C4-2B (cell line): Measurements from ENCODE around the gene GABRB1.

Source experiments
- H3K27ac ChIP-seq: fragments of 450-650 bp; 2 replicates; pipeline ENCODE4 v1.5.1; 2017
- ZFX ChIP-seq: fragments of 450-650 bp; IDR thresholded peaks from 2 replicates; pipeline ENCODE4 v1.6.1; 2017
- TF ChIP-seq, protein P1 (sequence below): fragments of 450-650 bp; conservative IDR thresholded peaks from 2 replicates; pipeline ENCODE4 v1.5.1; 2017; ENCODE audit warnings: mild to moderate bottlenecking

GABRB1 gene

DNA sequence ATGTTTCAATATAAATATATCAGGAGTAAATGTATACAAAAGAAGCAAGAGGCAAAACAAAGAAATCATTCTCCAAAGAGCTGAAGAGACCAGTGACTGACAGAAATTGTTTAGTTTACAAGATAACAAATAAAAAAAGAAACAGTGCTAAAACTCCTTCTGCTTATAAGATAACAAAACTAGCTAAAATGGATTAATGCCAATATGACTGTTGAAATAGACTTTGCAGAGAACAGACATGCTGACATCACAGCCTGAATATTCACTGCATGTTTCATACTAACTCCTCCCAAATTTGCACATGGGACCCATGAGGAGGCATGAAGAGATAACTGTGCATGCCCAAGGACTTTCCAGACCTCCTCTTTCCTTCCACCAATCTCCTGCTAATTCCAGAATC is 31.8 kb upstream of the GABRB1 start:
- TF ChIP-seq, protein P1, sequence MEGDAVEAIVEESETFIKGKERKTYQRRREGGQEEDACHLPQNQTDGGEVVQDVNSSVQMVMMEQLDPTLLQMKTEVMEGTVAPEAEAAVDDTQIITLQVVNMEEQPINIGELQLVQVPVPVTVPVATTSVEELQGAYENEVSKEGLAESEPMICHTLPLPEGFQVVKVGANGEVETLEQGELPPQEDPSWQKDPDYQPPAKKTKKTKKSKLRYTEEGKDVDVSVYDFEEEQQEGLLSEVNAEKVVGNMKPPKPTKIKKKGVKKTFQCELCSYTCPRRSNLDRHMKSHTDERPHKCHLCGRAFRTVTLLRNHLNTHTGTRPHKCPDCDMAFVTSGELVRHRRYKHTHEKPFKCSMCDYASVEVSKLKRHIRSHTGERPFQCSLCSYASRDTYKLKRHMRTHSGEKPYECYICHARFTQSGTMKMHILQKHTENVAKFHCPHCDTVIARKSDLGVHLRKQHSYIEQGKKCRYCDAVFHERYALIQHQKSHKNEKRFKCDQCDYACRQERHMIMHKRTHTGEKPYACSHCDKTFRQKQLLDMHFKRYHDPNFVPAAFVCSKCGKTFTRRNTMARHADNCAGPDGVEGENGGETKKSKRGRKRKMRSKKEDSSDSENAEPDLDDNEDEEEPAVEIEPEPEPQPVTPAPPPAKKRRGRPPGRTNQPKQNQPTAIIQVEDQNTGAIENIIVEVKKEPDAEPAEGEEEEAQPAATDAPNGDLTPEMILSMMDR: no peak
- TF ChIP-seq ZFX: no peak
- no peak overlapping the region for H3K27ac ChIP-seq

DNA sequence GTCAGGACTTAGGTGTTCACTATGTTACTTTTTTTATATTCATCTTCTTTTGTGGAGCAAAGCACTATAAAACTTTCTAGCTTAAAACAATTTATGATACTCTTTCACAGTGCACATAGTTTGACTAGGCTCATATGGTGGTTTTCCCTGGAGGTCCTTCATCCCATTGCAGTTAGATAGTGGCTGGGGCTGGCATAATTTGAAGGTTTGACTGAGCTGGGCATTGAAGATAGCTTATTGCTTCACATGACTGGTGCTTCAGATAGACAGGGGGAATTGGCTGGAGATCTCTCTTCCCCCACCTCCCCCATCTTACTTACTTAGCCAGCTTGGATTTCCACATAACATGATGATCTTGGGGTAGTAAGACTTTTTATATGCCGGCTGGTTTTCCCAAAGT is 31.0 kb upstream of the GABRB1 start:
- H3K27ac ChIP-seq: no peak overlapping the region
- TF ChIP-seq, protein P1: no peak
- TF ChIP-seq ZFX: no peak

DNA sequence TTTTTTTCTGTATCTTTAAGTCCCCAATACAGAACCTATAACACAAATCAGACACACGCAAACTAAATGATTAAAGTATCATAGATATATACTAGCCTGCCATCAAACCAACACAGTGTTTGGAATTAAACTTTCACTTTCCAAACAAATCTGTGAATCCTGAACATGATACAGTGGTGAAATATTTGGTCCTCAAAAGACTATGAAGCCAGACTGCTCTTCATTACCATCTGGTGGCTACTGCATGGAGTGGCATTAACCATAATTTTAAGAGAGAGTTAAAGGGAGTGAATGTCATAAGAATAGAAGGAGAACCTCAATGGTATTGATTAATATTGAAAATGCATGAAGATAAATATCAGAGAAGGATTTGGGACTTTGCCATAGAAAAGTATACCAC is 28.8 kb upstream of the GABRB1 start:
- no peak overlapping the region for H3K27ac ChIP-seq

DNA sequence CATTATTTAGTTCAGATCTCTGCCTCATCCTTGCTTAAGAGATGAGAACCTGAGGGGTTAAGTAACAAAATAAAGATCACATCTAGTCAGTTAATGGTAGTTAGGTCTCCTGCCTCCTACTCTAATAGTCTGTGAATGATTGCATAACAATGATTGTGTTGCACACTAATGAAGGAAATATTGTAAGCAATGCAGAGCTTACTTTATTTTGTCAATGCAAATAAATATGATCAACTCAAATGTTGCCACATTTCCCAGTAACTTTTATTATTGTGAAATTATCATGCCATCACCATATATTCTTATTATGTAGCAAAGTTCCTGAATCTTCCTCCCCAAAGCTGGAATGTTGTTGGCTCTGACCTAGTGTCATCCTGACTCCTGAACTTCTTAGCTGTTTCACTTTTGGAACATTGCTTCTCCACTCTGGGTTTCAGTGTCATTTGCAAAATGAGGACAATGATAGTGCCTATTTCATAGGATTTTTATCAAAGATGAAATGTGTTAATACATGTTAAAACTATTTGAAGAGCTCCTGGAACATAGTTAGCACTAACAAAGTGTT is 20.9 kb upstream of the GABRB1 start:
- TF ChIP-seq, protein P1: no peak
- no peak for TF ChIP-seq ZFX
- H3K27ac ChIP-seq: no peak overlapping the region

More for the DNA sequence above, 28.8 kb upstream of the GABRB1 start:
- TF ChIP-seq, protein P1: peak; percentile 11
- no peak for TF ChIP-seq ZFX

DNA sequence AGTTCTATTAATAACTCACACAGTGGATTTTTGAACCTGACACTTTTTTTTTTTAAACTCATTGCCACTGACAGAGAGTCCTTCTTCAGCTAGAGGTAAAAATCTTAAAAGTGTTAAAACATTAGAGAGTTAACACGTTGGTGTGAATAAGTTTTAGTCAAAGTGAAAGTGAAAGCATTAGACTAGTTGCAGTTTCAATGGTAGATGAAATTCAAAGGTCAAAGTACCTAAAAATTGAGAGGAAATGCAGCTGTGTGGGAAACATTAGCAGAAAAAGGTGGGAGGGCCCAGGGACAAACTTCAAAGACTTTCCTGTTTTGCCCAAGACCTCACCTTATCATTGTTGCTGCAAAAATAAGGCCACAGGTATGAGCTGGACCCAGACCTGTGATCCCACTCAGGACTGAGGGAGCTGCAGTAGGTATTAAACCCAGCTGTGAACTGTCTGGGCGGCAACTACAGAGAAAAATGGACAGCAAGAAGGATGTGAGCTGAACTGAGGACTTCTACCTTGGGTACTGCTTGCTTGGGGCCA is 20.4 kb upstream of the GABRB1 start:
- no peak for TF ChIP-seq ZFX
- TF ChIP-seq, protein P1: no peak

DNA sequence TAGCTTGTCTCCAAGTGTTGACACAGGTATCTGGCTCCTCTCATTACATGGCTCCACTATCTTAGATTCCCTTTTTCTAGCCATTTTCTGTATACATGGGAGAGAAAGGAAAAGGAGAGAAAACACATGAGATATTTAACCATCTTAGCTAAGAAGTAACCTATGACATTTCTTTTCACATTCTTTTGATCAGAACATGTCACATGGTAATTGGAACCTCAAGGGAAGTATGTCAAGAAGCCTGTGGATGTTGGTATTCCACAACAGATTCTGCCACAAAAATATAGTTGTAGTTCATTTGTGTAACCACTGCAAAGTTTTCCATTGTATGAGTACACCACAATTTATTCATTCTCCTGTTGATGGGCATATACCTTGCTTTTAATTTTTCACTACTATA is 18.7 kb upstream of the GABRB1 start:
- no peak overlapping the region for H3K27ac ChIP-seq
- no peak for TF ChIP-seq ZFX
- TF ChIP-seq, protein P1: no peak

More for the DNA sequence above, 20.4 kb upstream of the GABRB1 start:
- H3K27ac ChIP-seq: no peak overlapping the region

DNA sequence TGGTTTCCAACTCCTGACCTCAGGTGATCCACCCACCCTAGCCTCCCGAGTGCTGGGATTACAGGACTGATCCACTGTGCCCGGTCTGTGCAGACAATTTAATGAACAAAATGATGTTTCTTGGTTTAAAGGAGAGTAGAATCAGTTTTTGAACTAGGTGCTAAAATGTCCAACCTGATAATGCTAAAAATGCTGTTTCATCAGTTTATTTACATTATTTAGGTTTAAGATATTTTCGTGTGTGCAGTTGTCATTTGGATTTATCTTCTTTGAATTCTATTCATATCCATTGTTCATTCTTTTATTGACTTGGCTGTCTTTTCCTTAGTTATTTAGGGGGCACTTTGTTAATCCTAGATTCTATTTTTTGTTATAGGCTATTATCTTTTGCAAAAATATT is 18.0 kb upstream of the GABRB1 start:
- H3K27ac ChIP-seq: no peak overlapping the region
- TF ChIP-seq ZFX: no peak
- TF ChIP-seq, protein P1: no peak
